Small intestine (tissue), 7 donors: ENCODE results near the gene CCDC183. TPM values are rescaled to one million over a fixed set of nuclear protein-coding genes. Genes with fewer than 3 reads are reported as not detected.

Experiments
- DNase-seq, 2 donors: peaks; one replicate each; pipeline versions ENCODE4 v3.0.0 to v3.0.0-alpha.2; 2013
- FAIRE-seq: peaks from 2 replicates; lab custom pipeline; 2012; peaks lifted over from hg19 to GRCh38; lab: Jason Lieb, UNC
- H3K27ac ChIP-seq, 3 donors: one replicate each; pipeline ENCODE4 v1.5.1; 2013; ENCODE audit warnings: low read length in 2 of 3, mild to moderate bottlenecking in 2 of 3, control low read depth in 1 of 3, inconsistent platforms in 1 of 3, low read depth in 1 of 3, moderate library complexity in 1 of 3
- H3K27me3 ChIP-seq, 3 donors: one replicate each; pipeline ENCODE4 v1.6.1; 2013; ENCODE audit warnings: low read length in 3 of 3, inconsistent platforms in 1 of 3; ENCODE audit not compliant: control insufficient read depth in 3 of 3, insufficient read depth in 3 of 3
- H3K36me3 ChIP-seq, 3 donors: one replicate each; pipeline ENCODE4 v1.6.1; 2013; ENCODE audit warnings: low read length in 3 of 3, inconsistent platforms in 1 of 3, low read depth in 1 of 3, mild to moderate bottlenecking in 1 of 3, moderate library complexity in 1 of 3; ENCODE audit not compliant: control insufficient read depth in 3 of 3, insufficient read depth in 2 of 3
- H3K4me1 ChIP-seq, 3 donors: one replicate each; pipeline ENCODE4 v1.6.1; 2013; ENCODE audit warnings: low read length in 2 of 3, inconsistent platforms in 1 of 3, low read depth in 1 of 3, mild to moderate bottlenecking in 1 of 3, moderate library complexity in 1 of 3; ENCODE audit not compliant: control insufficient read depth in 3 of 3, insufficient read depth in 2 of 3
- H3K4me3 ChIP-seq, 3 donors: one replicate each; pipeline ENCODE4 v1.5.1; 2013; ENCODE audit warnings: low read length in 3 of 3, control low read depth in 1 of 3, inconsistent platforms in 1 of 3, low read depth in 1 of 3, mild to moderate bottlenecking in 1 of 3, moderate library complexity in 1 of 3
- H3K9me3 ChIP-seq, 2 donors: one replicate each; pipeline ENCODE4 v1.6.1; 2013; ENCODE audit warnings: low read depth in 1 of 2, low read length in 1 of 2; ENCODE audit not compliant: control insufficient read depth in 2 of 2, insufficient read depth in 1 of 2
- WGBS, 3 donors: extraction: QIAGEN DNeasy Blood & Tissue Kit; methylation state at CpG; one replicate each; pipeline ENCODE4 v1.1.7; 2013; 5-methylcytosine and 5-hydroxymethylcytosine counted together
- polyA plus RNA-seq, 4 donors: library from polyadenylated mRNA; stranded (reverse) in 3 of 4; unstranded in 1 of 4; fragments of 200-250 nt in 3 of 4; fragments of 120-200 nt in 1 of 4; gene quantifications; one replicate each; pipeline versions ENCODE4 v1.2.1 to v1.2.3, GENCODE V29; 2013
- donor health status: healthy with polysubstance abuse.
- donor health status: control.
- donor health status: control.
- donor health status: Bipolar disorder and iron deficiency.
- donor health status: healthy.

CCDC183 gene
- polyA plus RNA-seq, 4 donors, result 0.40 to 37.9 (median 2.1) TPM

- H3K4me1 ChIP-seq, result peaks cover 0 to 54% (median 2%) of the 10 kb centered on the region in 3 donors
- no peak for FAIRE-seq
These were observed 51.8 kb downstream of the CCDC183 start for GRCh38 chr9:136847826-136848392.

DNA sequence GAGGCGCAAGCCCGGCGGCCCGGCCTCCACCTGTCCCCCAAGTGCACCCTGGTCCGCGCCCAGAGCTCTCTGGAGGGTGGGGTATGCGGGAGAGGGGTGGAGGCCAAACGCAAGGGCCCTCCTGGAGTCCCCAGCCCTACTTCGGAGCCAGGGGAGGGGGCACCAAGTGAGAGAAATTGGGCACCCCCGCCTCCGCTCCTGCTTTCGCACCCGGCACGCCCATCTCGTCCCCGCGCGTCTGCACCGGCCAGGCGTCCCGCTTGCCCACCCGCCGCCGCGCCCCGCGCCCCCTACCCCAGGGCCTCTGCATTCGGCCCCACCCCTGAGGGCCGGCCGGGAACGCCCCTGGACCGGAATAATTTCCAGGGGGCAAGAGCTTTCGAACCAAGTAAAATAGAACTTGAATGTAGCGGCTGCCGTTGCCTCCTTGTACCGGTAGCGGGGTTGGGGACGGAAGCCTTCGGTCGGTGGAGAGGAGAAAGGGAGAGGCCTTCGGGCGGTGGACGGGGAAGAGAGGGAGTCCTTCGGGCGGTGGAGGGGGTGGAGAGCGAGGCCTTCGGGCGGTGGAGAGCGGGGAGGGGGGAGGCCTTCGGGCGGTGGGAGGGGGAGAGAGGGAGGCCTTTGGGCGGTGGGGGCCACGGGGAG is 52.4 kb downstream of the CCDC183 start:
- H3K36me3 ChIP-seq, result peaks cover 0 to 45% (median 0%) of the 10 kb centered on the region in 3 donors
- WGBS, 3 donors, result 1% methylated on average over 27 to 53 of the region's 53 CpGs
- peak; percentile 46 to 81 for DNase-seq
- H3K9me3 ChIP-seq, result peaks cover 0 to 10% of the 10 kb centered on the region in 2 donors
- H3K4me3 ChIP-seq, result peak overlapping the region; percentile 80 to 99 (median 85)
- no peak for FAIRE-seq
- peak overlapping the region; percentile 92 to 100 (median 92) for H3K27ac ChIP-seq
- peaks cover 3 to 24% (median 9%) of the 10 kb centered on the region in 3 donors for H3K27me3 ChIP-seq
- H3K4me1 ChIP-seq, result peaks cover 0 to 49% (median 2%) of the 10 kb centered on the region in 3 donors

More at GRCh38 chr9:136847826-136848392, 51.8 kb downstream of the CCDC183 start:
- DNase-seq, result peak; percentile 91 to 93
- peaks cover 0 to 39% (median 0%) of the 10 kb centered on the region in 3 donors for H3K36me3 ChIP-seq
- H3K27ac ChIP-seq, result peak overlapping the region; percentile 92 to 100 (median 92)
- H3K4me3 ChIP-seq, result peak overlapping the region; percentile 80 to 99 (median 85)
- H3K9me3 ChIP-seq, result peaks cover 0 to 10% of the 10 kb centered on the region in 2 donors
- peaks cover 3 to 26% (median 9%) of the 10 kb centered on the region in 3 donors for H3K27me3 ChIP-seq
- 0 to 1% (median 1%) methylated on average over 48 of the region's 48 CpGs for WGBS, 3 donors

DNA sequence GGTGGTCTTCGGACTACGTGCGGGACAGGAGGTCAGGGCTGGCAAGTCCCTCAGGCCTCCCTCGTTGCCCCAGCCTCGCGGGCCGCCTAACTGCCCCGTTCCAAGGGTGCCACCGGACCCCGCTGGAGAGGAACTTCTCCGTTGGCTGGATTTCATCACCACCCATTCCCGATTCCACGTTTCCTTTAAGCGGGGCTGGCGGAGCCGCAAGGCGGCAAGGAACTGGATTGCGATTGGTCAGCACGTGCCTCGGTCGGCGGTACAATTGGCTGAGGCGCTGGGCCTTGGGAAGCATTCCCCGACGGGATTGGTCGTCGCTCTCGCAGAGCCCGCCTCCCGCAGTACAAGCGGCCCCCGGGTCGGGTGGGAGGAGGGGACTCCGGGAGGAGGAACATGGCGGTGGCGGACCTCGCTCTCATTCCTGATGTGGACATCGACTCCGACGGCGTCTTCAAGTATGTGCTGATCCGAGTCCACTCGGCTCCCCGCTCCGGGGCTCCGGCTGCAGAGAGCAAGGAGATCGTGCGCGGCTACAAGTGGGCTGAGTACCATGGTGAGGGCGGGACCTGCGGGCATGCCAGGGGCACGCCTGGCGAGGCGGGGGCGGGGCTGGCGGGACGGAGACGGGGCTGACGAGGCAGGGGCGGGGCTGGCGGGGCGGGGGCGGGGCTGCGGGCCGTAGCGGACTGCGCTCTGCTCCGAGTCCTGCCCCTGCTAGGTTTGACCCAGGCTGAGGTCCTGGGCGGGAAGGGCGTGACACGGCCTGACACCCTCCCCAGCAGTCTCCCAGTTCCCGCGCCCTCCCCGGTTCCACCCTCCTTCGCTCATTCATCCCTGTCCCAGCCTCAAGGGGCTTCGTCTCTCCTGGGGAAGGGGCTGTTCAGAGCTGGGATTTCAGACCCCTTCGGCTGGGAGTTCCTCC is 53.2 kb downstream of the CCDC183 start, which contains the start of gene PHPT1:
PHPT1 (plus strand) TSS at position 372 of the 922 bp plus-strand sequence; CDS start at position 394, 22 bp downstream.
- Histone ChIP-seq H3K4me3 (peak within 1 kb of the TSS; percentile 80 to 99 (median 85)), H3K4me1 (peaks cover 0 to 52% (median 2%) of the 10 kb centered on the region in 3 donors), H3K9me3 (peaks cover 0 to 10% of the 10 kb centered on the region in 2 donors), H3K27ac (peak within 1 kb of the TSS; percentile 92 to 100 (median 92)), H3K36me3 (peaks cover 0 to 53% (median 0%) of the 10 kb centered on the region in 3 donors), H3K27me3 (peaks cover 3 to 22% (median 9%) of the 10 kb centered on the region in 3 donors)
- peak; percentile 30 for FAIRE-seq
- WGBS, 3 donors, result 1% methylated on average over 61 to 77 of the region's 77 CpGs
- DNase-seq, result peak; percentile 99 to 100

GRCh38 chr9:136849960-136850865 is 54.1 kb downstream of the CCDC183 start:
- peak overlapping the region; percentile 37 to 99 (median 85) for H3K4me3 ChIP-seq
- no peak for DNase-seq
- peak overlapping the region; percentile 55 to 90 (median 65) for H3K27ac ChIP-seq
- H3K4me1 ChIP-seq, result peaks cover 0 to 59% (median 2%) of the 10 kb centered on the region in 3 donors
- H3K36me3 ChIP-seq, result peaks cover 0 to 61% (median 0%) of the 10 kb centered on the region in 3 donors
- FAIRE-seq, result no peak
- peaks cover 0 to 7% of the 10 kb centered on the region in 2 donors for H3K9me3 ChIP-seq
- WGBS, 3 donors, result 48 to 53% (median 50%) methylated on average over 43 of the region's 43 CpGs
- H3K27me3 ChIP-seq, result peaks cover 0 to 19% (median 9%) of the 10 kb centered on the region in 3 donors

- Histone ChIP-seq H3K36me3 (peaks cover 0 to 68% (median 0%) of the 10 kb centered on the region in 3 donors), H3K4me3 (peak overlapping the region in 1 of 3 donors; percentile 99), H3K27ac (peak overlapping the region in 1 of 3 donors; percentile 90), H3K27me3 (peaks cover 0 to 12% (median 6%) of the 10 kb centered on the region in 3 donors), H3K4me1 (peaks cover 0 to 65% (median 2%) of the 10 kb centered on the region in 3 donors), H3K9me3 (peaks cover 0 to 4% of the 10 kb centered on the region in 2 donors)
- WGBS, 3 donors, result 72 to 80% (median 78%) methylated on average over 23 of the region's 23 CpGs
- no peak for FAIRE-seq
- peak in 1 of 2 donors; percentile 78 for DNase-seq
These were observed 55.0 kb downstream of the CCDC183 start for GRCh38 chr9:136850866-136851775.

- 33 to 57% (median 42%) methylated on average over 21 to 23 of the region's 23 CpGs for WGBS, 3 donors
- Histone ChIP-seq H3K9me3 (no peaks in the 10 kb centered on the region), H3K27ac (peak within 1 kb of the TSS in 2 of 3 donors; percentile 25 to 90), H3K4me1 (peaks cover 0 to 70% (median 2%) of the 10 kb centered on the region in 3 donors), H3K4me3 (peak within 1 kb of the TSS in 1 of 3 donors; percentile 99), H3K27me3 (peaks cover 0 to 7% (median 0%) of the 10 kb centered on the region in 3 donors), H3K36me3 (peaks cover 0 to 78% (median 0%) of the 10 kb centered on the region in 3 donors)
- no peak for FAIRE-seq
- DNase-seq, result peak; percentile 27 to 88
These were observed 56.0 kb downstream of the CCDC183 start, which contains the start of gene MAMDC4 for GRCh38 chr9:136851941-136852663. MAMDC4 (plus strand) TSS chr9:136852346; CDS start chr9:136852417, 71 bp downstream.
